Measurements from ENCODE around the gene FAM222A.

DNA sequence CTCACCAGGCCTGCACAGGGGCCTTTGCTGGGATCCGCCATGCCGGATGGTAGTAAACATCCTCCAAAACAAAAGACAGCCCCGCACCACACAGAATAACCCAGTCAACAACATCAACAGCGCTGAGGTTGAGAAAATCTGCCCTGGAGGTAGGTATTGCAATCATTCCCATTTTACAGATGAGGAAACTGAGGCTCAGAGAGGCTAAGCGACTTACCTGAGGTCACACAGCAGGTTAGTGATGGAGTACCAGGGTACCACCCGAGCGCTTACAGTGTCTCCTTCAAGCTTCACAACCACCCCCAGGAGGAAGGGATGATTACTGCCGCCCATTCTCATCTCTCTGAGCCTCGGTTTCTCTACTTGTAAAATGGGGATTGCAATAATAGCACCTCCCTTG is 104.6 kb downstream of the FAM222A start:
- TF ChIP-seq, protein P1, sequence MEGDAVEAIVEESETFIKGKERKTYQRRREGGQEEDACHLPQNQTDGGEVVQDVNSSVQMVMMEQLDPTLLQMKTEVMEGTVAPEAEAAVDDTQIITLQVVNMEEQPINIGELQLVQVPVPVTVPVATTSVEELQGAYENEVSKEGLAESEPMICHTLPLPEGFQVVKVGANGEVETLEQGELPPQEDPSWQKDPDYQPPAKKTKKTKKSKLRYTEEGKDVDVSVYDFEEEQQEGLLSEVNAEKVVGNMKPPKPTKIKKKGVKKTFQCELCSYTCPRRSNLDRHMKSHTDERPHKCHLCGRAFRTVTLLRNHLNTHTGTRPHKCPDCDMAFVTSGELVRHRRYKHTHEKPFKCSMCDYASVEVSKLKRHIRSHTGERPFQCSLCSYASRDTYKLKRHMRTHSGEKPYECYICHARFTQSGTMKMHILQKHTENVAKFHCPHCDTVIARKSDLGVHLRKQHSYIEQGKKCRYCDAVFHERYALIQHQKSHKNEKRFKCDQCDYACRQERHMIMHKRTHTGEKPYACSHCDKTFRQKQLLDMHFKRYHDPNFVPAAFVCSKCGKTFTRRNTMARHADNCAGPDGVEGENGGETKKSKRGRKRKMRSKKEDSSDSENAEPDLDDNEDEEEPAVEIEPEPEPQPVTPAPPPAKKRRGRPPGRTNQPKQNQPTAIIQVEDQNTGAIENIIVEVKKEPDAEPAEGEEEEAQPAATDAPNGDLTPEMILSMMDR (optimal IDR thresholded peaks at IDR 0.05 in 1 of 3, IDR thresholded peaks at IDR 0.05 in 1 of 3, conservative IDR thresholded peaks at IDR 0.05 in 1 of 3; ENCODE audit: extremely low read depth in 1 of 3, insufficient read depth in 2 of 3, low read length in 3 of 3), result no peak
- TF ChIP-seq EZH2 (IDR thresholded peaks at IDR 0.05; ENCODE audit: low read length), result no peak

Measured in keratinocyte (primary cell).